Tibial nerve (tissue), 4 donors: ENCODE results near the gene MPP2. TPM values are rescaled to one million over a fixed set of nuclear protein-coding genes. Genes with fewer than 3 reads are reported as not detected.
A peak's percentile ranks its signal among the peaks of the same experiment; 100 is the strongest.

Experiments used
- DNase-seq, 2 donors: peaks; one replicate each; pipeline ENCODE4 v3.0.0-alpha.2; 2019; ENCODE audit warnings: low spot score in 2 of 2
- H3K27ac ChIP-seq, 4 donors: fragments of 200-600 bp; sonication (generic) in 3 of 4; one replicate each; pipeline ENCODE4 v1.5.1; 2017 to 2019; ENCODE audit warnings: mild to moderate bottlenecking in 1 of 4
- H3K27me3 ChIP-seq, 2 donors: fragments of 200-600 bp; sonication (generic) in 1 of 2; one replicate each; pipeline versions ENCODE4 v1.5.1 to v1.6.0; 2017 to 2019
- H3K36me3 ChIP-seq, 3 donors: fragments of 200-600 bp; sonication (generic); one replicate each; pipeline ENCODE4 v1.5.1; 2018 to 2019
- H3K4me1 ChIP-seq, 4 donors: fragments of 200-600 bp; sonication (generic) in 3 of 4; one replicate each; pipeline ENCODE4 v1.5.1; 2017 to 2019
- H3K4me3 ChIP-seq, 4 donors: fragments of 200-600 bp; sonication (generic) in 3 of 4; one replicate each; pipeline ENCODE4 v1.5.1; 2017 to 2019; ENCODE audit warnings: mild to moderate bottlenecking in 1 of 4, moderate library complexity in 1 of 4
- H3K9me3 ChIP-seq, 4 donors: fragments of 200-600 bp; sonication (generic) in 3 of 4; one replicate each; pipeline ENCODE4 v1.5.1; 2017 to 2019
- EP300 ChIP-seq, 2 donors: sonication (generic); formaldehyde crosslinking; IDR thresholded peaks; one replicate each; pipeline ENCODE4 v1.6.1; 2017; ENCODE audit warnings: antibody characterized with exemption in 2 of 2, mild to moderate bottlenecking in 1 of 2
- POLR2A ChIP-seq, 2 donors: fragments of 450-650 bp; IDR thresholded peaks; one replicate each; pipeline ENCODE4 v1.6.1; 2017; ENCODE audit warnings: antibody characterized with exemption in 2 of 2, mild to moderate bottlenecking in 2 of 2, moderate library complexity in 2 of 2
- WGBS, 2 donors: methylation state at CpG; one replicate each; pipeline ENCODE4 v1.1.5; 2018; 5-methylcytosine and 5-hydroxymethylcytosine counted together
- total RNA-seq, 4 donors: library from RNA; depleted of rRNA; stranded (reverse); fragments of >200 nt; gene quantifications; one replicate each; pipeline ENCODE4 v1.1.0, GENCODE V29; 2016
- TF ChIP-seq, protein P1 (sequence below), 5 experiments: fragments of 200-600 bp in 3 of 5; fragments of 450-650 bp in 2 of 5; sonication (generic) in 3 of 5; IDR thresholded peaks; one replicate each; pipeline ENCODE4 v1.5.1; 2016 to 2019; ENCODE audit warnings: antibody characterized with exemption in 5 of 5, mild to moderate bottlenecking in 3 of 5, moderate library complexity in 2 of 5

Gene MPP2, protein sequence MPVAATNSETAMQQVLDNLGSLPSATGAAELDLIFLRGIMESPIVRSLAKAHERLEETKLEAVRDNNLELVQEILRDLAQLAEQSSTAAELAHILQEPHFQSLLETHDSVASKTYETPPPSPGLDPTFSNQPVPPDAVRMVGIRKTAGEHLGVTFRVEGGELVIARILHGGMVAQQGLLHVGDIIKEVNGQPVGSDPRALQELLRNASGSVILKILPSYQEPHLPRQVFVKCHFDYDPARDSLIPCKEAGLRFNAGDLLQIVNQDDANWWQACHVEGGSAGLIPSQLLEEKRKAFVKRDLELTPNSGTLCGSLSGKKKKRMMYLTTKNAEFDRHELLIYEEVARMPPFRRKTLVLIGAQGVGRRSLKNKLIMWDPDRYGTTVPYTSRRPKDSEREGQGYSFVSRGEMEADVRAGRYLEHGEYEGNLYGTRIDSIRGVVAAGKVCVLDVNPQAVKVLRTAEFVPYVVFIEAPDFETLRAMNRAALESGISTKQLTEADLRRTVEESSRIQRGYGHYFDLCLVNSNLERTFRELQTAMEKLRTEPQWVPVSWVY
- 10 to 100 TPM in 2 of 4 donors, 1 to 10 TPM in 2; 4.2 to 22.9 (median 9.3) TPM for total RNA-seq

DNA sequence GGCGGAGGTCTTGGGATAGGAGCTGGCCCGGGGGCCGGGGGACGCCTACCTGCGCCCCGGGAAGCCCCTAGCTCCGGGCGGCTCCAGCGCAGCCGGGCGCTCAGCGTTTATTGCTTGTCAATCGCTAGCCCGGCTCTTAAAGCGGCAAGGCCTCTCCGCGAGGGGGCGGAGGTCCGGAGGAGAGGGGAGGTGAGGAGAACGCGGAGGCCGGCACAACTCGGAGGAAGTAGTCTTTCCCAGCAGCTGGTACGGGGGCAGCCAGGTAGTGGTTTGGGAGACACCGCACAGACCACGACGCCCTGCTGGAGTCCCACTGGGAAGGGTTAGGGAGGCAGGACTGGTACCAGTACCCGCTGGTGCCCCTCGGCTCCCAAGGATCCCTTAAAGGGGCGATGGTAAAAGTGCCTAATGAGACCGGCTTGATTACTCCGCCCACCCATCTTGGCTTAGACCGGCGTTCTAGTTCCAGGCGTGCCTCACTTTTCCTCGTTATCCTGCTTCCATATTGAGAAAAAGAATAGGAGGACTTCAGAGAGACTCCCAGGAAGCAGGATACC is at the start of gene MPP2:
TSS of gene MPP2 (minus strand) at position 112 of the 557 bp plus-strand sequence. CDS start 3,076 bp downstream, outside the sequence.
- Histone ChIP-seq H3K9me3 (no peaks in the 10 kb centered on the region), H3K36me3 (no peaks in the 10 kb centered on the region), H3K27me3 (peaks cover 0 to 62% of the 10 kb centered on the region in 2 donors), H3K4me3 (peak within 1 kb of the TSS; percentile 55 to 68 (median 65)), H3K4me1 (peaks cover 0 to 37% (median 18%) of the 10 kb centered on the region in 4 donors), H3K27ac (peak within 1 kb of the TSS; percentile 78 to 90 (median 78))
- DNase-seq: peak; percentile 25 to 59
- WGBS, 2 donors: 0 to 2% methylated on average over 29 to 35 of the region's 36 CpGs
- TF ChIP-seq, protein P1, sequence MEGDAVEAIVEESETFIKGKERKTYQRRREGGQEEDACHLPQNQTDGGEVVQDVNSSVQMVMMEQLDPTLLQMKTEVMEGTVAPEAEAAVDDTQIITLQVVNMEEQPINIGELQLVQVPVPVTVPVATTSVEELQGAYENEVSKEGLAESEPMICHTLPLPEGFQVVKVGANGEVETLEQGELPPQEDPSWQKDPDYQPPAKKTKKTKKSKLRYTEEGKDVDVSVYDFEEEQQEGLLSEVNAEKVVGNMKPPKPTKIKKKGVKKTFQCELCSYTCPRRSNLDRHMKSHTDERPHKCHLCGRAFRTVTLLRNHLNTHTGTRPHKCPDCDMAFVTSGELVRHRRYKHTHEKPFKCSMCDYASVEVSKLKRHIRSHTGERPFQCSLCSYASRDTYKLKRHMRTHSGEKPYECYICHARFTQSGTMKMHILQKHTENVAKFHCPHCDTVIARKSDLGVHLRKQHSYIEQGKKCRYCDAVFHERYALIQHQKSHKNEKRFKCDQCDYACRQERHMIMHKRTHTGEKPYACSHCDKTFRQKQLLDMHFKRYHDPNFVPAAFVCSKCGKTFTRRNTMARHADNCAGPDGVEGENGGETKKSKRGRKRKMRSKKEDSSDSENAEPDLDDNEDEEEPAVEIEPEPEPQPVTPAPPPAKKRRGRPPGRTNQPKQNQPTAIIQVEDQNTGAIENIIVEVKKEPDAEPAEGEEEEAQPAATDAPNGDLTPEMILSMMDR (IDR thresholded peaks at IDR 0.05): peak in 3 of 5 experiments; percentile 14 to 57 (median 17)
- TF ChIP-seq POLR2A (IDR thresholded peaks at IDR 0.05): peak in 1 of 2 donors; percentile 38
- no peak for TF ChIP-seq EP300 (IDR thresholded peaks at IDR 0.05)

DNA sequence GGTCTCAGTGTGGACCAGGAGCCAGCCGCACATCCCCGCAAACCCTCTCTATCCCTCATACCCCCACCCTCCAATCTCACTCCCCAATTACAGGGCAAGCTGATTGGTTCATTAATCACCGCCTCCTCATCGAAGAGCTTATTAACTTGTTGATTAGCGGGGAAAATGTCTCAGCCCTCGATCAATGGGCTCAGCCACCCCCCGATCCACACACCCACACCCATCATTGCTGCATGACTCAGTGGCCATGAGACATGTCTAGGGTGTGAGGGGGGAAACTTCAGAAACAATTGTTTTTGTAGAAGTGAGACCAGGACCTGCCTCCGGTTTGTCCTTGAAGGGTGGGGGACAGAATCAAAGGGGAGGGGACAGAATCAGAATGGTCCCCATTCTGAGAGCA is 48.9 kb upstream of the MPP2 start:
- Histone ChIP-seq H3K27me3 (peaks cover 0 to 49% of the 10 kb centered on the region in 2 donors), H3K4me1 (peaks cover 0 to 18% (median 0%) of the 10 kb centered on the region in 4 donors), H3K4me3 (no peak overlapping the region), H3K27ac (no peak overlapping the region), H3K36me3 (no peaks in the 10 kb centered on the region), H3K9me3 (no peaks in the 10 kb centered on the region)
- no peak for DNase-seq
- TF ChIP-seq, protein P1 (IDR thresholded peaks at IDR 0.05): no peak
- TF ChIP-seq EP300 (IDR thresholded peaks at IDR 0.05): no peak
- TF ChIP-seq POLR2A (IDR thresholded peaks at IDR 0.05): no peak
- WGBS, 2 donors: 80 to 82% methylated on average over 8 of the region's 8 CpGs

DNA sequence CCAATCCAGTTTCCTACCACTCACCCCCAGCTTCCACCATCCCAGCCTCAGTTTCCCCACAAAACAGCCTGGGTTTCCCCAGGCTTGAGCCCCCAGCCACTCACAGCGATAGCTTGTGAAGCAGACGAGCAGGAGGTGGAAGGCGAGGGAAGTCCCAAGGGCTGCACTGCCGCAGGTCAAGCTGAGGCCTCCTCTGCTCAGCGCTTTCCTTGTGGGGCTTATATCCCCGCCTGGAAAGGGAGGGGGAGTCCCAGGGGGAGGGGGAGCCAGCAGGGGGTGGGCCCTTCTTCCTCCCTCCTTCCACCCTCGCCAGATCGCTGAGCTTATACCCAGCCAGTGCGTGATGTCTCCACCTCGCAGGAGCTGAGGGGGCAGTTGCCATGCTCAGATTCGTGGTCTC is 46.4 kb upstream of the MPP2 start, which contains the start of gene PYY:
TSS of gene PYY (minus strand) at position 195 of the 400 bp plus-strand sequence. CDS start 457 bp downstream, outside the sequence.
- Histone ChIP-seq H3K27me3 (peaks cover 0 to 72% of the 10 kb centered on the region in 2 donors), H3K9me3 (no peaks in the 10 kb centered on the region), H3K27ac (no peak within 1 kb of the TSS), H3K4me1 (peaks cover 0 to 18% (median 0%) of the 10 kb centered on the region in 4 donors), H3K36me3 (no peaks in the 10 kb centered on the region), H3K4me3 (peak within 1 kb of the TSS in 1 of 4 donors; percentile 4)
- WGBS, 2 donors: 25 to 39% methylated on average over 9 to 11 of the region's 11 CpGs
- TF ChIP-seq EP300 (IDR thresholded peaks at IDR 0.05) (no peak), POLR2A (IDR thresholded peaks at IDR 0.05) (no peak)
- TF ChIP-seq, protein P1 (IDR thresholded peaks at IDR 0.05): no peak
- DNase-seq: no peak

DNA sequence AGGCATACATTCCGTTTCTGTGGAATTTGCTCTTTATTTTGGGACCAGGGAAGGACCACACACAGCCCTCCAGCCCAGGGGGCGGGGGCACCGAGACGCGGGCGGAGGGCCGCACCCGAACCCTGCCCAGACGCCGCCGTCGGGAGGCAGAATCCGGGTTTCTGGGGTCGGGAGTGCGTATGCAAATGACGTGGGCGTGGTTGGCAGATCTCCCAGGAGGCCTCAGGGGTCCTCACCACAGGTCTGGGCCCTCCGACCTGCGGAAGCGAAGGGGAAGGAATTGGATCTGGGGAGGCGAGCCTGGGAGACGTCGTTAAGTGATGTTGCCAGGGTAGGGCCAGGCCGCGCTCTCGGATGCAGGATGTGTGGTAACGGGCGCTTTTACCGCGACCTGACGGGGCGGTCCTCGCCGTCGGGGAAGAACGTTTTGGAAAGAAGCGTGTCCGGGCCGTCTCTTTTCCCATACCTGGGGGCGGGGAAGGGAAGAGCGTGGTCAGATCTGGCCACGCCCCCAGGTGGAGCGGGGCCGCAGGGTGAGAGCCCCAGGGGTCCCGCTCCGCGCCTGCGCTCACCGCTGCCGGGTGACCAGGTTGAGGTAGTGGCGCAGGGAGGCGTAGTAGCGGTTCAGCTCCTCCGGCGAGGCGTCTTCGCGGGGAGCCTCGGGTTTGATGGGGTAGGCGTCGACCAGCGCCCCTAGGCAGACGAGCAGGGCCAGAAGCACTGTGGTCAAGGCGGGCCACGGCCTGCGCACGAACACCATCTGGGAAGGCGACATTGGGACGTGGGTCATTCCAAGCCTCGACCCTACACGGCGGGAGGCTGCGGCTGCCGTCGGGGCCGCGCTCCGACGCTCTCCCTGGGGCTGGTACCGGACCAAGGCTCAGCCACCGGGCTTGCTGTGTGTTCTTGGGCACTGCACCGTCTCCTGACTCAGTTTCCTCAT is 45.7 kb upstream of the MPP2 start:
- H3K4me1 ChIP-seq: peaks cover 0 to 18% (median 0%) of the 10 kb centered on the region in 4 donors
- H3K27me3 ChIP-seq: peaks cover 0 to 80% of the 10 kb centered on the region in 2 donors
- no peak for DNase-seq
- TF ChIP-seq EP300 (IDR thresholded peaks at IDR 0.05) (no peak), POLR2A (IDR thresholded peaks at IDR 0.05) (no peak)
- TF ChIP-seq, protein P1 (IDR thresholded peaks at IDR 0.05): no peak
- no peaks in the 10 kb centered on the region for H3K9me3 ChIP-seq
- no peak overlapping the region for H3K27ac ChIP-seq
- WGBS, 2 donors: 5 to 7% methylated on average over 51 to 63 of the region's 82 CpGs
- peak overlapping the region in 1 of 4 donors; percentile 4 for H3K4me3 ChIP-seq
- no peaks in the 10 kb centered on the region for H3K36me3 ChIP-seq
